Posterior cingulate gyrus (tissue), 11 donors: ENCODE data around the gene HNRNPM.

Experiments
- DNase-seq, 10 donors: peaks; one replicate each; pipeline versions ENCODE4 v3.0.0 to v3.0.0-alpha.2; 2020 to 2021; ENCODE audit warnings: mixed read lengths in 3 of 10
- intact Hi-C: fragments of 100-400 bp; cut with DNase I; formaldehyde crosslinking; loops from one replicate; pipeline ENCODE4 v1.15.1; 2023

Gene HNRNPM

GRCh38 chr19:8529369-8530006, 84.7 kb downstream of the HNRNPM start:
- intact Hi-C loops = no loop called here
- DNase-seq = no peak

- intact Hi-C loops = no loop called here
- DNase-seq = no peak
These were observed 85.4 kb downstream of the HNRNPM start for GRCh38 chr19:8530061-8530679.

GRCh38 chr19:8531470-8531869, 86.7 kb downstream of the HNRNPM start:
- intact Hi-C loops = no loop called here
- no peak for DNase-seq

- intact Hi-C loops = no loop called here
- DNase-seq = no peak
These were observed 87.5 kb downstream of the HNRNPM start for GRCh38 chr19:8532225-8532624.

- intact Hi-C loops = no loop called here
- DNase-seq = no peak
These were observed 91.5 kb downstream of the HNRNPM start for GRCh38 chr19:8536282-8536681.

- no peak for DNase-seq
- intact Hi-C loops = no loop called here
These were observed 92.3 kb downstream of the HNRNPM start for GRCh38 chr19:8537099-8537498.
